Stomach (tissue), 19 donors: ENCODE measurements around the gene PARP4. TPM values are rescaled to one million over a fixed set of nuclear protein-coding genes. Genes with fewer than 3 reads are reported as not detected.
"Not testable (repeated sequence)": the region's sequence is repeated elsewhere in the genome, so short reads cannot be mapped to it uniquely, and the experiment has no call there.

ENCODE experiments used
- DNase-seq, 2 donors: peaks; one replicate each; pipeline versions ENCODE4 v3.0.0 to v3.0.0-alpha.2; 2013 to 2019
- H3K27ac ChIP-seq, 5 donors: fragments of 200-600 bp in 4 of 5; sonication (generic) in 4 of 5; one replicate each; pipeline ENCODE4 v1.5.1; 2013 to 2019; ENCODE audit warnings: mild to moderate bottlenecking in 1 of 5, moderate library complexity in 1 of 5
- H3K27me3 ChIP-seq, 3 donors: fragments of 200-600 bp; sonication (generic); one replicate each; pipeline ENCODE4 v1.5.1; 2017 to 2019; ENCODE audit warnings: mixed run types in 1 of 3
- H3K36me3 ChIP-seq, 4 donors: fragments of 200-600 bp; sonication (generic); 1 replicate in 3 of 4; 2 replicates in 1 of 4; pipeline ENCODE4 v1.5.1; 2016 to 2019
- H3K4me1 ChIP-seq, 4 donors: fragments of 200-600 bp; sonication (generic); one replicate each; pipeline ENCODE4 v1.5.1; 2016 to 2019
- H3K4me3 ChIP-seq, 4 donors: fragments of 200-600 bp; sonication (generic) in 3 of 4; one replicate each; pipeline ENCODE4 v1.5.1; 2016 to 2019; ENCODE audit warnings: mild to moderate bottlenecking in 1 of 4
- H3K9me3 ChIP-seq, 4 donors: fragments of 200-600 bp; sonication (generic); one replicate each; pipeline ENCODE4 v1.5.1; 2016 to 2019
- CTCF ChIP-seq, 7 experiments: fragments of 450-650 bp in 4 of 7; fragments of 200-600 bp in 3 of 7; sonication (generic) in 3 of 7; IDR thresholded peaks; one replicate each; pipeline ENCODE4 v1.5.1; 2016 to 2019; ENCODE audit warnings: antibody characterized with exemption in 7 of 7, control low read depth in 2 of 7, mild to moderate bottlenecking in 1 of 7
- EP300 ChIP-seq: sonication (generic); formaldehyde crosslinking; IDR thresholded peaks from one replicate; pipeline ENCODE4 v1.6.1; 2017; ENCODE audit warnings: antibody characterized with exemption
- POLR2A ChIP-seq, 4 donors: fragments of 450-650 bp; IDR thresholded peaks; one replicate each; pipeline ENCODE4 v1.6.1; 2016; ENCODE audit warnings: antibody characterized with exemption in 4 of 4, control low read depth in 2 of 4, mild to moderate bottlenecking in 1 of 4, moderate library complexity in 1 of 4
- POLR2AphosphoS5 ChIP-seq, 3 donors: sonication (generic); formaldehyde crosslinking; IDR thresholded peaks; one replicate each; pipeline ENCODE4 v1.6.1; 2016; ENCODE audit warnings: antibody characterized with exemption in 3 of 3
- WGBS, 5 donors: extraction: QIAGEN DNeasy Blood & Tissue Kit in 3 of 5; methylation state at CpG; one replicate each; pipeline versions ENCODE4 v1.1.5 to v1.1.7; 2013 to 2018; 5-methylcytosine and 5-hydroxymethylcytosine counted together
- intact Hi-C: fragments of 100-400 bp; cut with DNase I; formaldehyde crosslinking; loops from one replicate; pipeline ENCODE4 v1.15.1; 2023; ENCODE audit warnings: low total_unique reads
- long read RNA-seq, 10 donors: transcript quantifications; one replicate each; lab custom pipeline, GENCODE V29; 2026
- polyA plus RNA-seq, 3 donors: library from polyadenylated mRNA; stranded (reverse); fragments of 200-250 nt; gene quantifications; one replicate each; pipeline ENCODE4 v1.2.3, GENCODE V29; 2013
- total RNA-seq, 5 donors: library from RNA; depleted of rRNA; stranded (reverse); fragments of >200 nt; gene quantifications; one replicate each; pipeline versions ENCODE4 v1.1.0 to v1.2.3, GENCODE V29; 2014 to 2016
- donor health status: healthy with polysubstance abuse.
- donor health status: Bipolar disorder and iron deficiency.
- donor health status: healthy.

The PARP4 gene
- total RNA-seq (10 to 100 TPM; 35.9 to 85.2 (median 43.7) TPM), polyA plus RNA-seq (10 to 100 TPM; 13.9 to 14.3 (median 13.9) TPM)
- long read RNA-seq, donor 1, partial matches to known transcripts = 5 of 5 reads
- long read RNA-seq, donor 1, other reads (novel, unspliced or antisense) = 0 of 5 reads
- long read RNA-seq, donor 2 = 0 reads
- long read RNA-seq, donor 3, partial matches to known transcripts = 8 of 8 reads
- long read RNA-seq, donor 3, other reads (novel, unspliced or antisense) = 0 of 8 reads
- long read RNA-seq, donor 4, full-length matches to known transcripts = 1 of 1 reads
- long read RNA-seq, donor 4, partial matches to known transcripts = 0 of 1 reads
- long read RNA-seq, donor 4, other reads (novel, unspliced or antisense) = 0 of 1 reads
- long read RNA-seq, donor 5, partial matches to known transcripts = 5 of 5 reads
- long read RNA-seq, donor 5, other reads (novel, unspliced or antisense) = 0 of 5 reads
- long read RNA-seq, donor 6, full-length matches to known transcripts = 3 of 42 reads
- long read RNA-seq, donor 6, partial matches to known transcripts = 39 of 42 reads
- long read RNA-seq, donor 6, other reads (novel, unspliced or antisense) = 0 of 42 reads
- long read RNA-seq, donor 7, partial matches to known transcripts = 7 of 7 reads
- long read RNA-seq, donor 7, other reads (novel, unspliced or antisense) = 0 of 7 reads
- long read RNA-seq, donor 8, full-length matches to known transcripts = 2 of 2 reads
- long read RNA-seq, donor 8, partial matches to known transcripts = 0 of 2 reads
- long read RNA-seq, donor 8, other reads (novel, unspliced or antisense) = 0 of 2 reads
- long read RNA-seq, donor 9, partial matches to known transcripts = 19 of 19 reads
- long read RNA-seq, donor 9, other reads (novel, unspliced or antisense) = 0 of 19 reads
- long read RNA-seq, donor 10, partial matches to known transcripts = 7 of 7 reads
- long read RNA-seq, donor 10, other reads (novel, unspliced or antisense) = 0 of 7 reads

- peaks cover 0 to 46% (median 22%) of the 10 kb centered on the region in 4 donors for H3K4me1 ChIP-seq
- TF ChIP-seq POLR2A (IDR thresholded peaks at IDR 0.05) (peak in 1 of 4 donors; percentile 86), EP300 (no peak), CTCF (IDR thresholded peaks at IDR 0.05) (no peak), POLR2AphosphoS5 (IDR thresholded peaks at IDR 0.05) (peak; percentile 44 to 93 (median 90))
- intact Hi-C loops = no loop called here
- H3K36me3 ChIP-seq = peaks cover 0 to 3% (median 1%) of the 10 kb centered on the region in 4 donors
- DNase-seq = peak; percentile 81 to 95
- H3K27me3 ChIP-seq = no peaks in the 10 kb centered on the region
- H3K4me3 ChIP-seq = peak within 1 kb of the TSS; percentile 64 to 85 (median 74)
- no peaks in the 10 kb centered on the region for H3K9me3 ChIP-seq
- peak within 1 kb of the TSS; percentile 94 to 98 (median 95) for H3K27ac ChIP-seq
- 0 to 1% (median 0%) methylated on average over 29 to 63 of the region's 63 CpGs for WGBS, 5 donors
Observed at GRCh38 chr13:24512197-24512907, at the start of gene PARP4. PARP4 (minus strand) TSS chr13:24512778; CDS start chr13:24503776, 9,002 bp downstream.

DNA sequence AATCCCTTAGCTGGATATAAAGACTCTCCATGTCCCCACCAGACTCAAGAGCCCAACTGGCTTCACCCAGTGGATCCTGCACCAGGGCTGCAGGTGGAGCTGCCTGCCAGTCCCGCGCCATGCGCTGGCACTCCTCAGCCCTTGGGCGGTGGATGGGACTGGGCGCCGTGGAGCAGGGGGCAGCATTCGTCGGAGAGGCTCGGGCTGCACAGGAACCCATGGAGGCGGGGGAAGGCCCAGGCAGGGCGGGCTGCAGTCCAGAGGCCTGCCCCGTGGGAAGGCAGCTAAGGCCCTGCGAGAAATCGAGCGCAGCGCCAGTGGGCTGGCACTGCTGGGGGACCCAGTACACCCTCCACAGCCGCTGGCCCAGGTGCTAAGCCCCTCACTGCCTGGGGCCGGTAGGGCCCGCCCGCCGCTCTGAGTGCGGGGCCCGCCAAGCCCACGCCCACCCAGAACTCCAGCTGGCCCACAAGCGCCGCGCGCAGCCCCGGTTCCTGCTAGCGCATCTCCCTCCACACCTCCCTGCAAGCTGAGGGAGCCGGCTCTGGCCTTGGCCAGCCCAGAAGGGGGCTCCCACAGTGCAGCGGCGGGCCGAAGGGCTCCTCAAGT lies 48.1 kb upstream of the PARP4 start:
- H3K4me1 ChIP-seq, H3K9me3 ChIP-seq, H3K27me3 ChIP-seq, intact Hi-C loops, H3K36me3 ChIP-seq, H3K27ac ChIP-seq, DNase-seq, H3K4me3 ChIP-seq: not testable (repeated sequence)
- WGBS, 5 donors = 92 to 97% (median 94%) methylated on average over 25 to 34 of the region's 34 CpGs

DNA sequence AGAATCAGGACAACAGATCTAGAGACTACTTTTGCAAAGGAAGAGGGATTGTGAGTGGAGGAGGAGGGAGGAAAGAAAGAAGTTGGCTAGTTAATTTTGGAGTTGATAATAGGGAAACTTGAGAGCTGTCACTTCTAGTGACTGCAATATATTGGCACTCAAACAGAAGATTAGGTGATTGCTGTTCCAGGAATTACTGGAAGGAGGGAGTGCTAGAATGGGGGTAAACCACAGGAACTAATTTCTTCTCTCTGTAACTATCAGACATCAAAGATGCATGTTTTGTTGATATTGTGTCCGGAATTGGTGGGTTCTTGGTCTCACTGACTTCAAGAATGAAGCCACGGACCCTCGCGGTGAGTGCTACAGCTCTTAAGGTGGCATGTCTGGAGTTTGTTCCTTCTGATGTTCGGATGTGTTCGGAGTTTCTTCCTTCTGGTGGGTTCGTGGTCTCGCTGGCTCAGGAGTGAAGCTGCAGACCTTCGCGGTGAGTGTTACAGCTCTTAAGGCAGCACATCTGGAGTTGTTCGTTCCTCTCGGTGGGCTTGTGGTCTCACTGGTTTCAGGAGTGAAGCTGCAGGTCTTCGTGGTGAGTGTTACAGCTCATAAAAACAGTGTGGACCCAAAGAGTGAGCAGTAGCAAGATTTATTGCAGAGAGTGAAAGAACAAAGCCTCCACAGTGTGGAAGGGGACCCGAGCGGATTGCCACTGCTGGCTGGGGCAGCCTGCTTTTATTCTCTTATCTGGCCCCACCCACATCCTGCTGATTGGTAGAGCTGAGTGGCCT lies 47.0 kb upstream of the PARP4 start:
- H3K4me3 ChIP-seq, H3K36me3 ChIP-seq, H3K27ac ChIP-seq, DNase-seq, H3K4me1 ChIP-seq, H3K27me3 ChIP-seq, H3K9me3 ChIP-seq, intact Hi-C loops: not testable (repeated sequence)
- WGBS, 5 donors = 66 to 84% (median 80%) methylated on average over 9 to 15 of the region's 15 CpGs

GRCh38 chr13:24557081-24557480 lies 44.5 kb upstream of the PARP4 start:
- Histone ChIP-seq H3K36me3 (no peaks in the 10 kb centered on the region), H3K4me3 (no peak overlapping the region), H3K27ac (no peak overlapping the region), H3K27me3 (peaks cover 0 to 5% (median 0%) of the 10 kb centered on the region in 3 donors), H3K9me3 (peaks cover 0 to 9% (median 6%) of the 10 kb centered on the region in 4 donors), H3K4me1 (no peaks in the 10 kb centered on the region)
- 64 to 73% (median 72%) methylated on average over 5 of the region's 5 CpGs for WGBS, 5 donors
- intact Hi-C loops = no loop called here
- TF ChIP-seq POLR2A (IDR thresholded peaks at IDR 0.05) (no peak), CTCF (IDR thresholded peaks at IDR 0.05) (no peak), EP300 (no peak), POLR2AphosphoS5 (IDR thresholded peaks at IDR 0.05) (no peak)
- no peak for DNase-seq

DNA sequence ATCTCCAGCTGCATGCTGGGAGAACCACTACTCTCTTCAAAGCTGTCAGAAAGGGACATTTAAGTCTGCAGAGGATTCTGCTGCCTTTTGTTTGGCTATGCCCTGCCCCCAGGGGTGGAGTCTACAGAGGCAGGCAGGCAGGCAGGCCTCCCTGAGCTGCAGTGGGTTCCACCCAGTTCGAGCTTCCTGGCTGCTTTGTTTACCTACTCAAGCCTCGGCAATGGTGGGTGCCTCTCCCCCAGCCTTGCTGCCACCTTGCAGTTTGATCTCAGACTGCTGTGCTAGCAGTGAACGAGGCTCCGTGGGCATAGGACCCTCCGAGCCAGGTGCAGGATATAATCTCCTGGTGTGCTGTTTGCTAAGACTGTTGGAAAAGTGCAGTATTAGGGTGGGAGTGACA lies 41.3 kb upstream of the PARP4 start:
- H3K4me1 ChIP-seq, H3K9me3 ChIP-seq, H3K4me3 ChIP-seq, intact Hi-C loops, H3K27me3 ChIP-seq, H3K27ac ChIP-seq, H3K36me3 ChIP-seq, DNase-seq: not testable (repeated sequence)
- 59 to 78% (median 77%) methylated on average over 5 of the region's 5 CpGs for WGBS, 5 donors

GRCh38 chr13:24541476-24542352 lies 29.1 kb upstream of the PARP4 start:
- Histone ChIP-seq H3K4me1 (peaks cover 0 to 15% (median 11%) of the 10 kb centered on the region in 4 donors), H3K27me3 (peaks cover 4 to 43% (median 30%) of the 10 kb centered on the region in 3 donors), H3K4me3 (peak overlapping the region; percentile 39 to 55 (median 45))
- intact Hi-C loops, H3K27ac ChIP-seq, H3K9me3 ChIP-seq, H3K36me3 ChIP-seq: not testable (repeated sequence)
- DNase-seq = peak in 1 of 2 donors; percentile 55
- 3 to 12% (median 5%) methylated on average over 20 to 70 of the region's 73 CpGs for WGBS, 5 donors
